K562 (cell line): ENCODE results near the gene POR. TPM values are rescaled to one million over a fixed set of nuclear protein-coding genes. Genes with fewer than 3 reads are reported as not detected.
A peak's percentile ranks its signal among the peaks of the same experiment; 100 is the strongest.

Experiments used
- AFF1 ChIP-seq, 2 experiments: fragments of 450-650 bp; IDR thresholded peaks; 2 replicates each; pipeline ENCODE4 v1.6.1; 2018; ENCODE audit warnings: mild to moderate bottlenecking in 2 of 2, low read depth in 1 of 2; ENCODE audit not compliant: partially characterized antibody in 2 of 2
- CREB3 ChIP-seq: fragments of 450-650 bp; conservative IDR thresholded peaks from 2 replicates; pipeline ENCODE4 v1.6.1; 2016; ENCODE audit warnings: missing genetic modification characterization, low read depth, mild to moderate bottlenecking, missing compliant biosample characterization, moderate library complexity
- HMBOX1 ChIP-seq: sonication (generic); IDR thresholded peaks from 2 replicates; pipeline ENCODE4 v1.6.1; 2016
- KHSRP ChIP-seq: fragments of 450-650 bp; IDR thresholded peaks from 2 replicates; pipeline ENCODE4 v1.6.1; 2017
- KLF16 ChIP-seq: IDR thresholded peaks from 2 replicates; pipeline ENCODE4 v1.6.1; 2016; ENCODE audit warnings: antibody characterized with exemption
- MTA1 ChIP-seq: fragments of 450-650 bp; IDR thresholded peaks from 2 replicates; pipeline ENCODE4 v1.6.1; 2017; ENCODE audit warnings: borderline replicate concordance
- NCOA1 ChIP-seq: fragments of 450-650 bp; IDR thresholded peaks from 2 replicates; pipeline ENCODE4 v1.6.1; 2016; ENCODE audit warnings: low read depth
- NONO ChIP-seq, 2 experiments: fragments of 200-400 bp in 1 of 2; fragments of 450-650 bp in 1 of 2; formaldehyde crosslinking in 1 of 2; IDR thresholded peaks; 2 replicates each; pipeline ENCODE4 v1.6.1; 2017; ENCODE audit warnings: low read depth in 2 of 2, mild to moderate bottlenecking in 2 of 2, moderate library complexity in 2 of 2, low read length in 1 of 2
- TARDBP ChIP-seq: fragments of 450-650 bp; IDR thresholded peaks from 2 replicates; pipeline ENCODE4 v1.6.1; 2016
- ZFPM2 ChIP-seq: fragments of 250-450 bp; sonication (Bioruptor Pico); IDR thresholded peaks from 2 replicates; pipeline ENCODE4 v1.5.1; 2022; ENCODE audit warnings: mild to moderate bottlenecking
- ZNF140 ChIP-seq: fragments of 250-450 bp; sonication (Bioruptor Pico); IDR thresholded peaks from 2 replicates; pipeline ENCODE4 v1.8.0; 2021; ENCODE audit warnings: moderate library complexity, mild to moderate bottlenecking, inconsistent platforms
- ZNF644 ChIP-seq: fragments of 200-800 bp; sonication (Bioruptor generic); IDR thresholded peaks from 2 replicates; pipeline ENCODE4 v1.6.1; 2016; ENCODE audit warnings: low read depth, missing genetic modification characterization, missing compliant biosample characterization
- ZZZ3 ChIP-seq: fragments of 450-650 bp; IDR thresholded peaks from 2 replicates; pipeline ENCODE4 v1.6.1; 2016; ENCODE audit warnings: antibody characterized with exemption, mild to moderate bottlenecking, moderate library complexity
- polyA plus RNA-seq, 8 experiments: library from polyadenylated mRNA; depleted of rRNA in 4 of 8; stranded (reverse) in 5 of 8; unstranded in 3 of 8; fragments of >200 nt; fragmentation: Nextera tagmentation in 2 of 8; fragmentation: Illumina TruSeq in 1 of 8; extraction: Ambion mirVana in 2 of 8; extraction: Trizol in 1 of 8; gene quantifications; 2 replicates each; pipeline versions ENCODE4 v1.2.1 to v1.2.3, GENCODE V29; 2011 to 2014; ENCODE audit warnings: inconsistent platforms in 1 of 8, missing spikeins in 1 of 8
- total RNA-seq, 7 experiments: library from RNA; depleted of rRNA in 6 of 7; stranded (reverse); fragments of >200 nt in 6 of 7; fragmentation: Illumina TruSeq in 2 of 7; extraction: Trizol in 2 of 7; gene quantifications; 2 replicates each; pipeline versions ENCODE4 v1.2.1 to v1.2.3, GENCODE V29; 2011 to 2021; ENCODE audit warnings: low replicate concordance in 1 of 7
- TF ChIP-seq, protein P1 (sequence below): fragments of 250-450 bp; sonication (Bioruptor Pico); IDR thresholded peaks from 2 replicates; pipeline ENCODE4 v1.8.0; 2021; ENCODE audit warnings: mild to moderate bottlenecking, moderate library complexity
- TF ChIP-seq, protein P2 (sequence below): sonication (generic); formaldehyde crosslinking; IDR thresholded peaks from 2 replicates; pipeline ENCODE4 v1.8.0; 2022; ENCODE audit warnings: mild to moderate bottlenecking, missing genetic modification reagents
- TF ChIP-seq, protein P3 (sequence below): fragments of 250-450 bp; sonication (Bioruptor Pico); IDR thresholded peaks from 2 replicates; pipeline ENCODE4 v1.5.0; 2021
- TF ChIP-seq, protein P4 (sequence below): sonication (generic); formaldehyde crosslinking; IDR thresholded peaks from 2 replicates; pipeline ENCODE4 v1.8.0; 2022; ENCODE audit warnings: missing genetic modification reagents, mild to moderate bottlenecking, borderline replicate concordance

Gene POR
- total and polyA plus RNA-seq, 9 of the 15 experiments (the other 6 are each of a cell fraction or from before 2014, with no cell fraction given) = 4.7 to 142 (median 40.8) TPM

DNA sequence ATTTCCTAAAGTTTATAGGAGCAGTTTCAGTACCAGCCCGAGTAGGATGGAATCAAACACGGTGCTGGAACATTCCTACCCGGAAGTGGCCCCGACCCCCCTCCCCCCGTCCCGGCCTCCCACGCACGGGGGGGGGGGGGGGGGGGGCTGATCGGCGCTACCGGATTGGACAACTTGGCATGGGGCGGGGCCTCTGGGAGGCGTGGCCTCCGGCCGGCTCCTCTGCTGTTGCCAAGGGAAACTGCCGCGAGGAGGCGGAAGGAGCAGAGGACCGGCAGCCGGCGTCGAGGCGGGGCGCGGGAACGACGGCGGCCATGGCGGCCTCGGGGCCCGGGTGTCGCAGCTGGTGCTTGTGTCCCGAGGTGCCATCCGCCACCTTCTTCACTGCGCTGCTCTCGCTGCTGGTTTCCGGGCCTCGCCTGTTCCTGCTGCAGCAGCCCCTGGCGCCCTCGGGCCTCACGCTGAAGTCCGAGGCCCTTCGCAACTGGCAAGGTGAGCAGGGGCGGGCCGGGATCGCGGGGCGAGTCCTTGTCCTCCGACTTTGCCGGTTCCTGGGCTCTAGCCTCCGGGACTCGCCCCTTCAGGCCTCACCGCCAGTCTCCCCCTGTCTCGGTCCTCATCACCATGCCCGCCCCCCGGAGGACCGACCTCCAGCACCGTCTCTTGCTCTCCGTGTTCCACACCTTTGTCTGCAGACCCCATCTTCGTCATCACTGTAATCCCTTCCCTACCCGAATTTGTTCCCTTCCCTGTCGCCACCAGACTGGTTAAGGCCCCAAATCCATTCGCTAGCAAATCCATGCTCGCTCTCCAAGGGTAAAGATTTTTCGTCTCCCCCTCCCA, 36.0 kb upstream of the POR start, which contains the start of gene RHBDD2 (continued):
- TF ChIP-seq NONO (IDR thresholded peaks at IDR 0.05; ENCODE audit: low read depth in 2 of 2, low read length in 1 of 2) = 0 out of 4 replicates have a peak, but pooled peaks of 1 of the 2 experiments have one; percentile 46
- TF ChIP-seq, protein P1, sequence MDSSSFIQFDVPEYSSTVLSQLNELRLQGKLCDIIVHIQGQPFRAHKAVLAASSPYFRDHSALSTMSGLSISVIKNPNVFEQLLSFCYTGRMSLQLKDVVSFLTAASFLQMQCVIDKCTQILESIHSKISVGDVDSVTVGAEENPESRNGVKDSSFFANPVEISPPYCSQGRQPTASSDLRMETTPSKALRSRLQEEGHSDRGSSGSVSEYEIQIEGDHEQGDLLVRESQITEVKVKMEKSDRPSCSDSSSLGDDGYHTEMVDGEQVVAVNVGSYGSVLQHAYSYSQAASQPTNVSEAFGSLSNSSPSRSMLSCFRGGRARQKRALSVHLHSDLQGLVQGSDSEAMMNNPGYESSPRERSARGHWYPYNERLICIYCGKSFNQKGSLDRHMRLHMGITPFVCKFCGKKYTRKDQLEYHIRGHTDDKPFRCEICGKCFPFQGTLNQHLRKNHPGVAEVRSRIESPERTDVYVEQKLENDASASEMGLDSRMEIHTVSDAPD (CRISPR knock-in tag) = no peak
- TF ChIP-seq ZNF644 (tag) = no peak
- TF ChIP-seq, protein P2, sequence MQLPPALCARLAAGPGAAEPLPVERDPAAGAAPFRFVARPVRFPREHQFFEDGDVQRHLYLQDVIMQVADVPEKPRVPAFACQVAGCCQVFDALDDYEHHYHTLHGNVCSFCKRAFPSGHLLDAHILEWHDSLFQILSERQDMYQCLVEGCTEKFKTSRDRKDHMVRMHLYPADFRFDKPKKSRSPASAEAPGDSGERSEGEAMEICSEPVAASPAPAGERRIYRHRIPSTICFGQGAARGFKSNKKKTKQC (CRISPR knock-in tag) = peak; percentile 61; the same call in 1 of the 2 replicates
- TF ChIP-seq NCOA1 = peak; percentile 11; the same call in 1 of the 2 replicates
- TF ChIP-seq MTA1 = no peak; the same call in 1 of the 2 replicates
- no peak; the same call in 1 of the 2 replicates for TF ChIP-seq KLF16
- no peak for TF ChIP-seq HMBOX1
- 0 out of 2 replicates have a peak, but pooled peaks have one; percentile 61 for TF ChIP-seq ZFPM2 (CRISPR knock-in tag)
- peak in 1 of 2 experiments; percentile 18 for TF ChIP-seq AFF1 (IDR thresholded peaks at IDR 0.05; ENCODE audit: low read depth in 1 of 2, partially characterized antibody in 2 of 2)
- no peak for TF ChIP-seq CREB3 (tag)
- 0 out of 2 replicates have a peak, but pooled peaks have one; percentile 25 for TF ChIP-seq TARDBP
- TF ChIP-seq, protein P3, sequence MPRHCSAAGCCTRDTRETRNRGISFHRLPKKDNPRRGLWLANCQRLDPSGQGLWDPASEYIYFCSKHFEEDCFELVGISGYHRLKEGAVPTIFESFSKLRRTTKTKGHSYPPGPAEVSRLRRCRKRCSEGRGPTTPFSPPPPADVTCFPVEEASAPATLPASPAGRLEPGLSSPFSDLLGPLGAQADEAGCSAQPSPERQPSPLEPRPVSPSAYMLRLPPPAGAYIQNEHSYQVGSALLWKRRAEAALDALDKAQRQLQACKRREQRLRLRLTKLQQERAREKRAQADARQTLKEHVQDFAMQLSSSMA (CRISPR knock-in tag) = no peak
- no peak for TF ChIP-seq ZNF140
- TF ChIP-seq, protein P4, sequence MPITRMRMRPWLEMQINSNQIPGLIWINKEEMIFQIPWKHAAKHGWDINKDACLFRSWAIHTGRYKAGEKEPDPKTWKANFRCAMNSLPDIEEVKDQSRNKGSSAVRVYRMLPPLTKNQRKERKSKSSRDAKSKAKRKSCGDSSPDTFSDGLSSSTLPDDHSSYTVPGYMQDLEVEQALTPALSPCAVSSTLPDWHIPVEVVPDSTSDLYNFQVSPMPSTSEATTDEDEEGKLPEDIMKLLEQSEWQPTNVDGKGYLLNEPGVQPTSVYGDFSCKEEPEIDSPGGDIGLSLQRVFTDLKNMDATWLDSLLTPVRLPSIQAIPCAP (CRISPR knock-in tag) = no peak
- TF ChIP-seq KHSRP = no peak
- TF ChIP-seq ZZZ3 = no peak
